ENCODE results near the gene TSPAN18. TPM values are rescaled to one million over a fixed set of nuclear protein-coding genes. Genes with fewer than 3 reads are reported as not detected.

The TSPAN18 gene
- total RNA-seq, 1 donor from 2014 or later: 52.8 TPM

- no peaks in the 10 kb centered on the region for H3K9me3 Mint-ChIP-seq
- H3K4me3 Mint-ChIP-seq: no peak overlapping the region
- no peak for DNase-seq (ENCODE audit: extremely low spot score, unreplicated experiment)
- H3K36me3 Mint-ChIP-seq: peaks cover 9% of the 10 kb centered on the region
- no peak overlapping the region for H3K27ac Mint-ChIP-seq
- peaks cover 43% of the 10 kb centered on the region for H3K4me1 Mint-ChIP-seq (ENCODE audit: unreplicated experiment)
- TF ChIP-seq CTCF (conservative IDR thresholded peaks at IDR 0.05): no peak
- no peaks in the 10 kb centered on the region for H3K27me3 Mint-ChIP-seq
Measured at GRCh38 chr11:44738791-44739190, 12.0 kb downstream of the TSPAN18 start.

GRCh38 chr11:44740967-44741366, 14.2 kb downstream of the TSPAN18 start:
- H3K4me3 Mint-ChIP-seq: no peak overlapping the region
- H3K27ac Mint-ChIP-seq: no peak overlapping the region
- peaks cover 12% of the 10 kb centered on the region for H3K36me3 Mint-ChIP-seq
- no peaks in the 10 kb centered on the region for H3K27me3 Mint-ChIP-seq
- no peak for TF ChIP-seq CTCF (conservative IDR thresholded peaks at IDR 0.05)
- peaks cover 50% of the 10 kb centered on the region for H3K4me1 Mint-ChIP-seq (ENCODE audit: unreplicated experiment)
- DNase-seq (ENCODE audit: extremely low spot score, unreplicated experiment): no peak
- no peaks in the 10 kb centered on the region for H3K9me3 Mint-ChIP-seq

- Mint-ChIP-seq H3K9me3 (no peaks in the 10 kb centered on the region), H3K27ac (no peak overlapping the region), H3K4me3 (no peak overlapping the region), H3K36me3 (peaks cover 9% of the 10 kb centered on the region), H3K27me3 (no peaks in the 10 kb centered on the region), H3K4me1 (ENCODE audit: unreplicated experiment) (peaks cover 46% of the 10 kb centered on the region)
- no peak for DNase-seq (ENCODE audit: extremely low spot score, unreplicated experiment)
- TF ChIP-seq CTCF (conservative IDR thresholded peaks at IDR 0.05): no peak
Measured at GRCh38 chr11:44741976-44742375, 15.2 kb downstream of the TSPAN18 start.

GRCh38 chr11:44742508-44743246, 15.9 kb downstream of the TSPAN18 start:
- peaks cover 8% of the 10 kb centered on the region for H3K36me3 Mint-ChIP-seq
- no peaks in the 10 kb centered on the region for H3K27me3 Mint-ChIP-seq
- H3K4me3 Mint-ChIP-seq: no peak overlapping the region
- H3K9me3 Mint-ChIP-seq: no peaks in the 10 kb centered on the region
- H3K4me1 Mint-ChIP-seq (ENCODE audit: unreplicated experiment): peaks cover 41% of the 10 kb centered on the region
- H3K27ac Mint-ChIP-seq: no peak overlapping the region
- no peak for DNase-seq (ENCODE audit: extremely low spot score, unreplicated experiment)
- TF ChIP-seq CTCF (conservative IDR thresholded peaks at IDR 0.05): no peak

- Mint-ChIP-seq H3K9me3 (no peaks in the 10 kb centered on the region), H3K4me3 (no peak overlapping the region), H3K4me1 (ENCODE audit: unreplicated experiment) (peaks cover 41% of the 10 kb centered on the region), H3K36me3 (peaks cover 7% of the 10 kb centered on the region), H3K27ac (no peak overlapping the region), H3K27me3 (no peaks in the 10 kb centered on the region)
- TF ChIP-seq CTCF (conservative IDR thresholded peaks at IDR 0.05): no peak
- DNase-seq (ENCODE audit: extremely low spot score, unreplicated experiment): no peak
Measured at GRCh38 chr11:44743326-44743725, 16.6 kb downstream of the TSPAN18 start.

All from type B pancreatic cell (in vitro differentiated cells).